Measurements from ENCODE around the gene PQBP1.

PQBP1 gene

DNA sequence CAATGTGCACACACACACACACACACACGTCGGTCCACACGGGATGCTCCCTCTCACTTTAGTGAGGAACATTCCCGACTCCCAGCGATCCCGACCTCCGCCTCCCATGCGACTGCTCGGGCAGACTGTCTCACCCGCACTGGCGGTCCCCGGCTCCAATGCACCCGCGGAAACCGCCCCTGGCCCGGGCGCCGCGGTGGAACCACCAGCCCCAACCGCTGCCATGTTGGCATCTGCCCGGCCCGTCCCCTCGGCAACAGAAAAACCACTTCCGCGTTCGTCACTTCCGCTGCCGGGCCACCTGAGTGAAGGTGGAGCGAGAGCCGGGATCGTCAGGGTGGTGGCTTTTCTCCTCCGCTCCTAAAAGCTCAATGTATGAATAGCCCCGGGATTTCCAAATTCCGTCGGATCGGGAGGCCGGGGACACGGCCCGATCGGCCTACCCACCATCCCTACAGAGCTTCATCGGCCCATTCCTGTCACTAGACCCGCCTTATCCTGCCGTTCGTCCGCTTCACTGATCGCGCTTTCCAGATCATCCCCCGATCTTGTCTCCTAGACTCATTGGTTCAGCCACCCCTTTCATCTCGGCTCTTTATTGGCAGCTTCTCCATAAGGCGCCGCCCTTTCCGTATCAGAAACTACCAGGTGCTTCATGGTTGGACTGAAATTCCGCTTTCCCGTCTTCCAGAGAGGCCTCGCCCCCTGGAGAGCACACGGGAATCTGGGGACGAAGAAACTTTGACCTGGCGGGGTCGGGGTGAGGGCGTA, 13.9 kb downstream of the PQBP1 start, which contains the start of gene SLC35A2:
Gene SLC35A2 (minus strand): TSS at position 235 of the 771 bp plus-strand sequence. CDS start 10 bp downstream, at position 225.
- H3K4me3 ChIP-seq (ENCODE audit: low read depth, low read length): peak within 1 kb of the TSS; percentile 97
- peak; percentile 75 for DNase-seq (ENCODE audit: low read depth)
- TF ChIP-seq, protein P1, sequence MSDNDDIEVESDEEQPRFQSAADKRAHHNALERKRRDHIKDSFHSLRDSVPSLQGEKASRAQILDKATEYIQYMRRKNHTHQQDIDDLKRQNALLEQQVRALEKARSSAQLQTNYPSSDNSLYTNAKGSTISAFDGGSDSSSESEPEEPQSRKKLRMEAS (IDR thresholded peaks at IDR 0.05; ENCODE audit: low read depth, low read length): peak; percentile 38; the same call in 1 of the 2 replicates
- TF ChIP-seq POLR2A (IDR thresholded peaks at IDR 0.05; ENCODE audit: extremely low read depth, insufficient read length) (peak; percentile 44), MYC (IDR thresholded peaks at IDR 0.05; ENCODE audit: low read depth, low read length) (peak; percentile 34; the same call in 1 of the 2 replicates)
- TF ChIP-seq, protein P2, sequence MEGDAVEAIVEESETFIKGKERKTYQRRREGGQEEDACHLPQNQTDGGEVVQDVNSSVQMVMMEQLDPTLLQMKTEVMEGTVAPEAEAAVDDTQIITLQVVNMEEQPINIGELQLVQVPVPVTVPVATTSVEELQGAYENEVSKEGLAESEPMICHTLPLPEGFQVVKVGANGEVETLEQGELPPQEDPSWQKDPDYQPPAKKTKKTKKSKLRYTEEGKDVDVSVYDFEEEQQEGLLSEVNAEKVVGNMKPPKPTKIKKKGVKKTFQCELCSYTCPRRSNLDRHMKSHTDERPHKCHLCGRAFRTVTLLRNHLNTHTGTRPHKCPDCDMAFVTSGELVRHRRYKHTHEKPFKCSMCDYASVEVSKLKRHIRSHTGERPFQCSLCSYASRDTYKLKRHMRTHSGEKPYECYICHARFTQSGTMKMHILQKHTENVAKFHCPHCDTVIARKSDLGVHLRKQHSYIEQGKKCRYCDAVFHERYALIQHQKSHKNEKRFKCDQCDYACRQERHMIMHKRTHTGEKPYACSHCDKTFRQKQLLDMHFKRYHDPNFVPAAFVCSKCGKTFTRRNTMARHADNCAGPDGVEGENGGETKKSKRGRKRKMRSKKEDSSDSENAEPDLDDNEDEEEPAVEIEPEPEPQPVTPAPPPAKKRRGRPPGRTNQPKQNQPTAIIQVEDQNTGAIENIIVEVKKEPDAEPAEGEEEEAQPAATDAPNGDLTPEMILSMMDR (IDR thresholded peaks at IDR 0.05; ENCODE audit: low read depth, low read length): no peak

DNA sequence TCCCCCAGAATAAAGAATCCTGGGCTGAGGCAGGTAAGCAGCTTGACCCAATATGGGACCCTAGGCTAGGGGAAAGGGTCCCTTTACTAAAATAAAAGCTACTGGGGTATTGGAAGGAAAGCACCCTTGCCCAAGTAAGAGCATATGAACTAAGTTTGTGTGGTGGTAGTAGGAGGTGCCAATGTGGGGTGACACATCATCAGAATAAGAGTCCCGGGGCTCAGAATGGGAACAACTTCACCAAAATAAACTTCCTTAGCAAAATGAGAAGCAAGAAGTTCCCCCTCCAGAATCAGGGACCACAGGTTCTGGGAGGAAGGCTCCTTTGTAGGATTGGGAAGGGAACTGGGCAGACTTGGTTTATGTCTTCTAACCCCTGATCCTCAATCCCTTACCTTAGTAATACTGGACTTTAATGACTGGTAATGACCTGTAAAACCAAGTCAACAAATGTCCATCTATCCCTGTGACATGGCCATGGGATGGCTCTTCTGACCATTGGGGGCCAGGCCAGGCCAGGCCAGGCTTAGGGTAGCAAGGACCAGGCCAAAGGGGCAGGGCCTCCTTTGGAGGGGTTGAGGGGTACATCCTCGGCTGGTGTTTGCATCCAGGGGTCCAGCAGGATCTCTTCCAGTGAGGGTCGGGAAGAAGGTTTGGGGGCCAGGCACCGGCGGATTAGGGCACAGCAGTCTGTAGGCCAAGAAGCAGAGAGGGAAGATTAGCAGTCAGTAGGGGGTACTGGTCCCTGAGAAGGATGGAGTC, 16.1 kb downstream of the PQBP1 start:
- no peak for DNase-seq (ENCODE audit: low read depth)
- TF ChIP-seq POLR2A (IDR thresholded peaks at IDR 0.05; ENCODE audit: extremely low read depth, insufficient read length): no peak
- TF ChIP-seq, protein P1 (IDR thresholded peaks at IDR 0.05; ENCODE audit: low read depth, low read length): no peak
- TF ChIP-seq MYC (IDR thresholded peaks at IDR 0.05; ENCODE audit: low read depth, low read length): no peak
- TF ChIP-seq, protein P2 (IDR thresholded peaks at IDR 0.05; ENCODE audit: low read depth, low read length): no peak
- H3K4me3 ChIP-seq (ENCODE audit: low read depth, low read length): no peak overlapping the region

DNA sequence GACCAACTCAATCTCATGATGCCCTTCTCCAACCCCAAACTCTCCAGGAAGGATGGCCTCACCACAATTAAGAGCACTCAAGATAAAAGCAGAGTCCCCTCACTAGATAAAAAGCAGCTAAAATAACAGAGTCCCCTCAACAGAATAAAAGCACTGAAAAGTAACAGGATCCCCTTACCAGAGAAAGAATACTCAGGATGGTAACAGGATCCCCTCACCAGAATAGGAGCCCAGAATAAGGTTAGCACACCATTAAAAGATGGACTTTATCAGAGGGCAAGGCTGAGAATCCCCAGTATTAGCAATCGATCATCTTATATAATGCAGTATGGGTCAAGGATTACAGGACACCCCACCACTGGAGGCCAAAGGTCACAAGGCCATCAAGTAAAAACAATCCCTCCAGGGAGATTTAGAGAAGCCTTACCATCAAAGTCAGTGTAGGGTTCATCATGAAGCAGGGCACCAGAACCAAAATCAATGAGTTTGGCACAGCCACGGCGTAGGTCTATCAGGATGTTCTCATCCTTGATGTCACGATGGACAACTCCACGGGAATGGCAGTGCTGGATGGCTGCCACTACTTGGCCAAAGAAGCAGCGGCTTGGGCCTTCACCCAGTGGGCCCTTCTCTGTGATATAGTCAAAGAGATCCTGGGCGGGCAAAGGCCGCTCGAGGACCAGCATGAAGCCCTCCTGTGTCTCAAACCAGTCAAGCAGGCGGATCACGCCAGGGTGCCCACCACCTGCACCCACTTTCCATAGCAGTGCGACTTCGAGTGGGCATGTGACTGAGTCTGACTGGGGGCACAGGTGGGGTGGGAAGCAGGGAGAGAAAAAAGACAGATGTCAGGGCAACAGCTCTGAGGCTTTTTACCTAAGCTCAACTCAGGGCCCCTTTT, 17.1 kb downstream of the PQBP1 start:
- no peak overlapping the region for H3K4me3 ChIP-seq (ENCODE audit: low read depth, low read length)
- DNase-seq (ENCODE audit: low read depth): no peak
- TF ChIP-seq MYC (IDR thresholded peaks at IDR 0.05; ENCODE audit: low read depth, low read length): no peak
- no peak for TF ChIP-seq POLR2A (IDR thresholded peaks at IDR 0.05; ENCODE audit: extremely low read depth, insufficient read length)
- TF ChIP-seq, protein P2 (IDR thresholded peaks at IDR 0.05; ENCODE audit: low read depth, low read length): no peak
- TF ChIP-seq, protein P1 (IDR thresholded peaks at IDR 0.05; ENCODE audit: low read depth, low read length): no peak

DNA sequence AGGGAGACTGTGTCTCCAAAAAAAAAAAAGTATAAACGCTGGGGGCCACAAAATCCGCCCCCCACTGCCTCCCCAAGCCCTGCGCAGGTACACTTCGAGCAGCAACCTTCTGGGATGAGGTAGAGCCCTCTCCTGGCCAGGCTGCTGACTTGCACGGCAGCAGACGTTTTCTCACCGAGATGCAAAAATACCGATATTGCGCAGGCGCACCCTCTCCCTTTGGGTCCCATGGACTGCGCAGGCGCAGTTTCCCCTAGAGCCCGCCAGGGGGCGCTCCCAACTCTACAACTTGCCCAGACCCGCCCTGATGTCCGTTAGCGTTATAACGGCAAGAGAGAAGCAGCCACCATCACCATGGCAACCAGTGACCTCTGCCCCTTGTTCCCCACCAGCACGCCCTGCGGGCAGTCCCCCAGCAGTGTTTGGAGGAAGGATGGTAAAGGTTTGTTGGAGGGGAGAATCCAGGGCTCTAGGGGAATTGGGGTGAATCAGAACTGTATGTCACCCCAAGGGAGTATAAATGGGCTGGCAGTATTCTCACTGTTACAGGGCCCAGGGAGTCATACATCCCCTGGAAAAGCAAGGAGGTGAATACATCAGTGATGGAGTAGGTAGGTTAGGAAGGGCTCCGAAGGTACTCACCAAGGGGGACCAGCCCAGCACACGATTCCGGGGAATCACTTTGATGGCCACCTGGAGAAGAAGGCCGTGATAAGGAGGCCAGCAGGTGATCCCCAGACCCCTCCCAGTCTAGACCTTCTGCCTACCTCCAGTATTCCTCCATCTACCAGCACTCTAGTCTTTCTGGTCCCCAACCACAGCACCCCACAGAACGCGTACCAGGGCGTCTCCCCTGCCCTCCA, 19.6 kb downstream of the PQBP1 start:
- no peak for TF ChIP-seq POLR2A (IDR thresholded peaks at IDR 0.05; ENCODE audit: extremely low read depth, insufficient read length)
- TF ChIP-seq, protein P2 (IDR thresholded peaks at IDR 0.05; ENCODE audit: low read depth, low read length): peak; percentile 72
- TF ChIP-seq, protein P1 (IDR thresholded peaks at IDR 0.05; ENCODE audit: low read depth, low read length): peak; percentile 47; the same call in 1 of the 2 replicates
- peak overlapping the region; percentile 86 for H3K4me3 ChIP-seq (ENCODE audit: low read depth, low read length)
- peak; percentile 92 for DNase-seq (ENCODE audit: low read depth)
